ENCODE results near the gene FRMD8.

The FRMD8 gene

DNA sequence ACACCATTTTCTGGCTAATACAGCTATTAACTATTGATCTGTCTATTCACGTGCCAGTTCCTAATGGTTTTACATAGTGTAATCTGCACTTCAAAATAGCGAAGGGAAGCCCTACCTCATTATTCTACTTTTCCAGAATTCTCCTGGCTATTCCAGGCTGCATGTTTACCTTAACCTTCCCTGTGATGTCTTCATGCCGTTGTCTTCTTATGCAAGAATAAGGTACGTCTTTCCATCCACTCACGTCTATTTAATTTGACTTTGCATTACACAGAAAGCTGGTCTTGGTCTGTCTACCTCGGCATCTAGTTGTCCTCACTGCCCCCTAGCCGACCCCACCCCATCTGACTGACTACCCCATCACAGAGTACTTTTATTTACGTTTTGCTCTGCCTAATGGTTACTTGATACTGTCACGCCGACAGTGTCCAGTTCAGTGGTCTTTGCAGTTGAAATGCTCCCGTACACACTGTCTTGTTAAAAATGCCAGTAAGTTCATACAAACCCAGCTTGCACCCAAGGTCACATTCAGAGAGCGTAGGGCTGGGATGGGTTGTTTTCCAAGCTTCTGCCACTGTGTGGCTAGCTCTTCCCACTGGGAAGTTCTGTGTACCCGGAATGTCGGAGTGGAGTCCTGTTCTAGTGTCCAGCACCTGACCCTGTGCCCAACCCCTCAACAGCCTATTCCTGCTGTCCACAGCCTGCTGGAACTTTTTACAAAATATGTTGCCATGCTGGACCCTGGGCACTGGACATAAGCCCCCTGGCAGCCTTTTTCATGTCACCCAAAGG, 51.2 kb downstream of the FRMD8 start:
- TF ChIP-seq MYC (IDR thresholded peaks at IDR 0.05; ENCODE audit: low read depth, low read length) (no peak), CTCF (IDR thresholded peaks at IDR 0.05; ENCODE audit: low read depth, low read length) (no peak), POLR2A (IDR thresholded peaks at IDR 0.05; ENCODE audit: extremely low read depth, insufficient read length) (no peak)
- TF ChIP-seq, protein P1, sequence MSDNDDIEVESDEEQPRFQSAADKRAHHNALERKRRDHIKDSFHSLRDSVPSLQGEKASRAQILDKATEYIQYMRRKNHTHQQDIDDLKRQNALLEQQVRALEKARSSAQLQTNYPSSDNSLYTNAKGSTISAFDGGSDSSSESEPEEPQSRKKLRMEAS (IDR thresholded peaks at IDR 0.05; ENCODE audit: low read depth, low read length) = no peak
- no peak for DNase-seq (ENCODE audit: low read depth)
- H3K4me3 ChIP-seq (ENCODE audit: low read depth, low read length) = no peak overlapping the region

DNA sequence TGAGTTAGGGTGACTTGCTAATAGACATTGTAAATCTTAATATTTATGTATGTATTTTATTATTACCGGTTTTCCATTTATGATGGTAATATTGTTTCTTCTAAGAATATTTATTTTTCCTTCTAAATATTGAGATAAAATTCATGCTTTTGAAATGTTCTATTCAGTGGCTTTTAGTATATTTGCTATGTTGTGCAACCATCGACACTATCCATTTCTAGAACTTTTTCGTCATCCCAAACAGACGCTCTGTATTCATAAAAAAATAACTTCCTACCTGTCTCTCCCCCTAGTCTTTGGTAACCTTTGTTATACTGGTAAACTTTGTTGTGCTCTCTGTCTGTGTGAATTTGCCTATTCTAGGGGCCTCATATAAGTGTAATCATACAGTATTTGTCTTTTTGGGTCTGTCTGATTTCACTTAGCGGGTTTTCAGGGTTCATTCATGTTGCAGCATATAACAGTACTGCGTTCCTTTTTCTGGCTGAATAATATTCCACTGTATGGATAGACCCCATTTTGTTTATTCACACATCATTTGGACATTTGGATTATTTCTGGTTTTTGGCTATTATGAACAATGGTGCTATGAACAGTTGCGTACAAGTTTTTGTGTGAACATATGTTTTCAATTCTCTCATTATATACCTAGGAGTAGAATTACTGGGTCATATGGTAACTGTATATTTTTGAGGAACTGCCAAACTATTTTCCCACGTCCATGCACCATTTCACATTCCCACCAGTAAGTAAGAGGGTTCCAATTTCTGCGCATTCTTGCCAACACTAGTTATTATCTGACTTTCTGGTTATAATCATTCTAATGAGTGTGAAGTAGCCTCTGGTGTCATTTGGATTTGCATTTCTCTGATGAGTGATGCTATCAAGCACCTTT, 52.1 kb downstream of the FRMD8 start:
- TF ChIP-seq POLR2A (IDR thresholded peaks at IDR 0.05; ENCODE audit: extremely low read depth, insufficient read length) (no peak), CTCF (IDR thresholded peaks at IDR 0.05; ENCODE audit: low read depth, low read length) (no peak), MYC (IDR thresholded peaks at IDR 0.05; ENCODE audit: low read depth, low read length) (no peak)
- TF ChIP-seq, protein P1 (IDR thresholded peaks at IDR 0.05; ENCODE audit: low read depth, low read length) = no peak
- H3K4me3 ChIP-seq (ENCODE audit: low read depth, low read length) = no peak overlapping the region
- DNase-seq (ENCODE audit: low read depth) = no peak

- TF ChIP-seq POLR2A (IDR thresholded peaks at IDR 0.05; ENCODE audit: extremely low read depth, insufficient read length) (no peak), MYC (IDR thresholded peaks at IDR 0.05; ENCODE audit: low read depth, low read length) (no peak), CTCF (IDR thresholded peaks at IDR 0.05; ENCODE audit: low read depth, low read length) (no peak)
- TF ChIP-seq, protein P1 (IDR thresholded peaks at IDR 0.05; ENCODE audit: low read depth, low read length) = no peak
- no peak overlapping the region for H3K4me3 ChIP-seq (ENCODE audit: low read depth, low read length)
- no peak for DNase-seq (ENCODE audit: low read depth)
Observed at GRCh38 chr11:65439331-65440181, 53.1 kb downstream of the FRMD8 start.

DNA sequence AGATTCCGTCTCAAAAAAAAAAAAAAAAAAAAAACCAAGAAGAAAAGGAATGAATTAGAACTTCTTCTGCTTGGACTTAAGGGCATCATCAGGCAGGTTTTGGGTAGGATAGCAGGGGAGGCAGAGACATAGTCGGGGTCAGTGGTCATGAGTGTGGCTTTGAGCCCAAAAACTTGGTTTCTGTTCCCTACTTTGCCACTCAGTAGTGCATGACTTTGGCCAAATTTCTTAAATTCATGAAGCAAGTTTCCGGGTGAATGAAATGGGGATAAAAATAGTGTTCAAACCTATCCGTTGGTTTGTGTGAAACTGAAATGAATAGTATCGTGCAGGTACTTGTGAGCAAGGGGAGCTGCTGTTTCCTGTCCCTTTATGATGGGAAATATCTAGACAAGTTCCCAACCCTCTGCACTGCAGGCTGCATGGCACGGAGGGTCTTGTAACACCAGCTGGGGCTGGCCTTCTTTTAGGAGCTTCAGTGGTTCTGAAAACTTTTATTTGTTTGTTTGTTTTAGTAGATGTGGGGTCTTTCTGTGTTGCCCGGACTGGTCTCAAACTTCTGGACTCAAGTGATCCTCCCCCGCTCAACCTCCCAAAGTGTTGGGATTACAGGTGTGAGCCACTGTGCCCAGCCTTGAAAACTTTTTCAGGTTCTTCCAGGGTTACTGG, 54.5 kb downstream of the FRMD8 start:
- H3K4me3 ChIP-seq (ENCODE audit: low read depth, low read length) = no peak overlapping the region
- TF ChIP-seq MYC (IDR thresholded peaks at IDR 0.05; ENCODE audit: low read depth, low read length) (no peak), POLR2A (IDR thresholded peaks at IDR 0.05; ENCODE audit: extremely low read depth, insufficient read length) (no peak), CTCF (IDR thresholded peaks at IDR 0.05; ENCODE audit: low read depth, low read length) (no peak)
- TF ChIP-seq, protein P1 (IDR thresholded peaks at IDR 0.05; ENCODE audit: low read depth, low read length) = no peak
- no peak for DNase-seq (ENCODE audit: low read depth)

- DNase-seq (ENCODE audit: low read depth) = no peak
- no peak for TF ChIP-seq POLR2A (IDR thresholded peaks at IDR 0.05; ENCODE audit: extremely low read depth, insufficient read length)
- no peak for TF ChIP-seq CTCF (IDR thresholded peaks at IDR 0.05; ENCODE audit: low read depth, low read length)
- TF ChIP-seq MYC (IDR thresholded peaks at IDR 0.05; ENCODE audit: low read depth, low read length) = no peak
- TF ChIP-seq, protein P1 (IDR thresholded peaks at IDR 0.05; ENCODE audit: low read depth, low read length) = no peak
- H3K4me3 ChIP-seq (ENCODE audit: low read depth, low read length) = no peak overlapping the region
Observed at GRCh38 chr11:65442842-65443331, 56.5 kb downstream of the FRMD8 start.
